HT1080 (cell line): ENCODE results near the gene LDLRAD4. TPM values are rescaled to one million over a fixed set of nuclear protein-coding genes. Genes with fewer than 3 reads are reported as not detected.
A peak's percentile ranks its signal among the peaks of the same experiment; 100 is the strongest.
"Not testable (repeated sequence)": the region's sequence is repeated elsewhere in the genome, so short reads cannot be mapped to it uniquely, and the experiment has no call there.

Source experiments
- DNase-seq: peaks from one replicate; pipeline ENCODE4 v3.0.0-alpha.2; 2015; ENCODE audit warnings: low read depth
- total RNA-seq: library from RNA; depleted of rRNA; stranded (reverse); fragments of >200 nt; shearing (Covaris generic); gene quantifications from 2 replicates; pipeline ENCODE4 v1.2.3, GENCODE V29; 2014

Gene LDLRAD4
- total RNA-seq, 1 experiment from 2014 or later = not detected

DNA sequence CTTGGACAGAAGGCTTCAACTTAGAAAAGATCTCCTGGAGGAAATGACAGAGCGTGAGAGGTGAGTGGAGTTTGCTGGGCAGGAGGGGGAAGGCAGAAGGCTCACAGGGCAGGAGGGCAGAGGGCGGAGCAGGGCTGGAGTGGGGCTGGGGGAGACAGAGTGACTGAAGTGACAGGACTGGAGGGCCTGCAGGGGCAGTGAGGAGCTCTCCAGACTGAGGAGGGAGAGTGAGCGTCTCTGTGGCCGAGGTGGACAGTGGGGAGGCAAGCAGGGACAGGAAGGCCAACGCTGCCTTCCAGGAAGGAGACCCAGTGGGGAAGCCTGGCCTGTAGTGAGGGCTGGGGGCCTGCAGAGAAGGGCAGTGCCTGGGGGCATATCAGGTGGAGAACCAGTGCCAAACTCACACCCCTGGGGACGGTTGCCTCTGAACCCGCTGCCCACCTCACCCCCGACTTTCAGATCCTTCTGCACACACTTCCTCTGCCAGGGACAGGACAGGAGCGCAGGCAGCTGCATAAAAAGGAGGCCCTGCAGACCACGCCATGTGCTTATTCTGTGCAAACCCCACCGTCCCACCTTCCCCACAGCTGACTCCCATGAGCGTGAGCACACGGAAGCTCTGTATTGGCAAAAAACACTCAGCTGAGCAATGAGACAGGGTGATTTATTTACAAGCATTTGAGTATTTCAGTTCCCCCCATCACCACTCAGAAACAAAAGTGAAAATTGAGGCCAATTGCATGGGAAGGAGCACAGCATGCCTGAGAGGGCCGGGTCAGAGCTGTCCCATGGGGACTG, 263.5 kb downstream of the LDLRAD4 start:
- DNase-seq = no peak

DNA sequence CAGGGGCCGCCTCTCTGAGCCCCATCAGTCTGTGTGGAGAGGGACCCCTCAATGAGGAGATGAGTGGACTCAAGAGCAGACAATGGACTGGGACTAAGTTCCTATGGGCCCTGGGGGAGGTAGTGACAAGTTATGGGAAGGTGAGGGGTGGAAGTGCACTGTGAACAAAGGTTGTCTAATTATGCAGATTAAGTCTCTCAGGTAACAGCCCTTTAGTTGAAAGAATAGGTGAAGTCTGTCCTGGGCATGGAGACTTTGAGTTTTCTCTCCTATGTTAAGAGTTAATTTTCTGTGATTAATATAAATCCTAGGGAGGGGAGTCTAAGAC, 264.0 kb downstream of the LDLRAD4 start:
- DNase-seq = no peak

DNA sequence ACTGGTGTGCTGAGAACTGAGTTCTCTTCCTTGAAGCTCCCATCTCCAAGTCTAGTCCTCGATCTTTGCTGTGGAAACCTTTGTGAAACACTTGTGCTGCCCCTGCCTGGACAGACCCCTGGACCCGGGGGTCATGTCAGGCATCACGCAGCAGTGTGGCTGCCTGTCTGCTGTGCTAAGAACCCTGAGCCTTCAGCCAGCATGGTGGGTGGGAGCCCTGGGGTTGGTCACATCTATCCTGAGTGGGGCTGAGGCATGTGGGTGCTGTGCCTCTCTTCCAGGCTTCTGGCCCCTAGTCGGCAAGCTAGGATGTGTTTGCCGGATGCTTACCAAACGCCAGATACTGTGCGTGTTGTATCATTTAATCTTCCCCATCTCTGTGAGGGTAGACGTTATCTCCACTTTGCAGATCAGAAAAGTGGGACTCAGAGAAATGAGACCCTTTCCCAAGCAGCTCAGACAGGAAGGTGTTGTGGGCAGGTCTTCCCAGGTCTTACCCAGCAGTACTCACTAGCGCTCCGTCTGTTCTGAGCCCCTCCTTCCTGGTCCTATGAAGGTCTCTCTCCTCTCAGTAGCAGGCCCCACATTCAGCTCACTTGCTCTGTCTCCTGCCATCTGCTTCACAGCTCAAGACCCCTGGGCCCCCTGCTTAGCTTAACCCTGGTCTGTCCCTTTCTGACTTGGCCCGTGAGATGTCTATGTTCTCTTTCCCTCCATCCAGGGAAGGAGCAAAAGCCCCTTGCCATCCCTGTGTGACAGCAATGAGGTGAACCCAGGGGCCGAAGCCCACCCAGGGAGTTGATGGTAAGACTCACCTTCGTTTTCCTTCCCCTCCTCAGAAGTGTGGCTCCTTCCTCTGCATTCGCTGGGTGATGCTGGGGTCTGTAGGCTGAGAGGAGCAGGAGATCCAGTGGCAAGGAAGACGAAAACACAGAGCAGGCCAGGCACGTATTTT, 265.0 kb downstream of the LDLRAD4 start:
- DNase-seq = no peak

DNA sequence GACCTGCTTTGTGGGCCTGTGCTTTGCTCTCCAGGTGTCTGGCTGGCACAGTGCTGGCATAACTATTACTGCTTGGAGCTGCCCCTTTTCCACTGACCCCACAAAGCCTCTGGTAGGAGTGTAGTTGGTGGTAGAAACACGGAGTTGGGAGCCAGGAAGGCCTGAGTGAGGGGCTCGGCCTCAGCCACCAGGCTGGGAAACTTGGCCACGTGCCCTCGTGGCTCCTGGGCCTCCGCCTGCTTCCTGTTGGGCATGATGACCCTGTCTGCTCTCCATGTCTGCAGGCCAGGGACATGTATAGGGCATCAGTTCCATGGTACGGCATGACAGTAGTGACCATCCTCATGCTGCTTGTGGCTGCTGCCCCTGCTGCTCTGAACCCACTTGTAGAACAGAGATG, 266.6 kb downstream of the LDLRAD4 start:
- no peak for DNase-seq

DNA sequence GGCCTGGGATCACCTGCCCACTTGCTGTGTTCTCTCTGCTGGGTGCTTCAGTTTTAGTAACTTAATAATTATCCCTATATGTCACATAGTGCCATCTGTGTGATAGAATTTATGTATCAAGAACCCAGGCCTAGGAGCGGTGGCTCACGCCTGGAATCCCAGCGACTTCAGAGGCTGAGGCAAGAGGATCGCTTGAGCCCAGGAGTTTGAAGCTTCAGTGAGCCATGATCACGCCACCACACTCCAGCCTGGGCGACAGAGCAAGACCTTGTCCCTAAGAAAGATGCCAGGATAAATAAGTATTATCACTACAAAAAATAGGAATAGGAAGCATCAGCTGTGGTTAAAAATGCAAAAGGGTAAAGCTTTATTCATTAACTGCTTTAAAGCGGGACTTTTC, 267.0 kb downstream of the LDLRAD4 start:
- no peak for DNase-seq

DNA sequence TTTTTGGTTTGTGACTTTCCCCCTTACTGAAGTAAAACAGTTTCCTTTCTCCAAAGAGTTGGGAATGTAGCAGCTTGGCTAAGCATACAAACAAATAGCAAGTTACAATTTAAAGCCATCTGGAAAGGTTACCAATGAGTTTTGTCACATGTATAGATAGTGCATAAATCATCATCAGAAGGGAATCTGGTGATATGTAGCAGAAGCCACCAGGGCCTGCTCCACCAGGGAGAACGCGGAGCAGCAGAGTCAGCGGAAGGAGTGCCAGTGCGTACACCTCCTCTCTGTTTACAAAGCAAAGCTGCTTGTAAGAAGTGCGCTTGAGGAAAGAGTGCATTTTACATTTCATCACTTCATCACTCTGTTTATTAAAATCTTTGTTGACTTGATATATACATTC, 267.7 kb downstream of the LDLRAD4 start:
- DNase-seq = no peak

DNA sequence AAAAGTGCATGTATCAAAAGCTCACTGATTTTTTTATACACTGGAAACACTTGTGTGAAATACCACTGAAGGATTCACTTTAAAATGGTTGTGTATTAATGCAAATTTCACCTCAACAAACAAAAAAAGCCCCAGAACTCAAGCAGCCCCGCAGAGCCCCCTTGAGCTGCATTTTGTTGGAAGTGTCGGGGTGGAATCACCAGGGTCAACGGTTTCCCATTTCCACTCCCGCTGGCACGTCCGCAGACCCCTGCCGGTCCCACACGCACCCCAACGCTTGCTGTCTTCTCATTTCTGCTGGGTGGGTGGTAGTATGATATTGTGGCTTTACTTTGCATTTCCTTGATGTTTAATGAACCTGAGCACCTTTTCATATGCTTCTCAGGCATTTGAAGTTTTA, 268.1 kb downstream of the LDLRAD4 start:
- no peak for DNase-seq

DNA sequence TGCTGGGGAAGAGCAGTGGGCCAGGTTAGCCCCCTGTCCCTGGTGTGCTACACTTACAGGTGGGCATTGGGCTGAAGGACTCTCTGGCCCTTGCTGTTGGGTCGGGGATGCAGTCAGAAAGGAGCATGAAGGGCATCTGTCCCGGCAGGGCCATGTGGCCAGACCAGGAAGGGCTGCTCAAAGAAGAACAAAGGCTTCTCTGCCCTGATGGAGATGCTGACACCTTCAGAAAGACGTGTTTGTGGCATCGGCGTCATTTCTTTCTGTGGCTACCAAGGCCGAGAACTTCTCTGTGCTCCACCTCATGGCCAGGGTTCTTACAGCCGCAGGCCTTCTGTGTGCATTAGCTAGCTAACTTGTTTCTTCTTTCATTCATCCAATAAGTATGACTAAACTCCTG, 268.7 kb downstream of the LDLRAD4 start:
- DNase-seq = no peak

DNA sequence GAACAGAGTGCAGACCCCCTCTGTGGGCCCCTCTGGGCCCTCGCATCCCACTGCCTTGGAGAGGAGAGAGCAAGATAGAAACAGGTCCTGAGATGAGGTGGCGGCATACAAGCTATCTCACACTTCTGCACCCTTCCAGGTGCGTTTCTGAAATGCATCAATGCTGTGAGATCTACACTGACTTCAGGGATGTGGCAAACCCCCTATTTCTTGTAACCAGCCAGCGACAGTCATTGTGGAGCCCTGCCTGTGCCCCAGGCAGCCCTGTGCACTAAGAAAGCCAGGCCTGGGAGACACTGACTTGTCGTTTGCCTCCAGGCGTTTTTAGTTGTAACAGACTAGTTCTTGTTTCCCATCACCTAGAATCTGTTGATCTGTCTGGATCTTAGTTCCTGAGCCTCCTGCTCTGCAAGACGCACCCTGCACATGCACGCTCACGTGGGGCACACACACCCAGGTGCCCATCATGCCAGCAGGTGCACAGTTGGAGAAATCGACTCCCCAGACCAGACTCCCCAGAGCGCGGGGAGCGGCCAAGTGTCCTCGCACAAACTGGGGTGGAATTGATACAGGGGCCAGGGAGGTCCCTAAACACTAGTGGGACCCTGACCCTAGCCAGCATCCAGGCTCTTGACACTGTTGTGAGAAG, 269.8 kb downstream of the LDLRAD4 start:
- DNase-seq = no peak

DNA sequence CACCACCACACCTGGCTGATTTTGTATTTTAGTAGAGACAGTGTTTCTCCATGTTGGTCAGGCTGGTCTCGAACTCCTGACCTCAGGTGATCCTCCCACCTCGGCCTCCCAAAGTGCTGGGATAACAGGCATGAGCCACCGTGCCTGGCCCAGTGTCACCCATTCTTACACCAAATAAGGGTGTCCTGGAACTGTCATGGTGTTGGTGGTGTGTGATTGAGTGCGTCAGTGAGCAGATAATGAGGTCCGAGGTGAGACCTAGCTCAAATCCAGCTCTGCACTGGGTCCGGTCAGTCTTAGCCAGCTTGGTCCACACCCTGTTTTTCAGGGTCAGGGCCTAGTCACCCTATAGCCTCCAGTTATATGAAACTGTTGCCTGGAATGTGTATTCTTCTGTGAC, 270.7 kb downstream of the LDLRAD4 start:
- DNase-seq = not testable (repeated sequence)

DNA sequence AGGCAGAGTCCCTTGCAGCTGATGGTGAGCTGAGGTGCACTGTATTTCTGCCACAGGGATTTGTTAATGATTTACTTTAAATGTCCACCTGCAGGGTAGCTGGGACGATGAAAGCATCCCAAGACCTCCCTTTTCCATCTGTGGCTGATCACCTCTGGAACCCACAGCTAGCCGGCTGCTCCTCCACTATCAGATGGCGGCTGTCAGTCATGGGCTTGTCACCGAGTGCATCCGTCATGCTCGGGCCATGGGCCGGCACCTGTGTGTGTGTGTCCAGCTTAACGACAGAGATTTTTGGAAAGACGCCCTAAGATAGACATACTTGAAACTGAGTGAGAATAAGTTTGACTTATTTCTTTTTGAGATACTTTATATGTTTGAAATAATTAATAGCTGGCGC, 272.6 kb downstream of the LDLRAD4 start:
- no peak for DNase-seq

DNA sequence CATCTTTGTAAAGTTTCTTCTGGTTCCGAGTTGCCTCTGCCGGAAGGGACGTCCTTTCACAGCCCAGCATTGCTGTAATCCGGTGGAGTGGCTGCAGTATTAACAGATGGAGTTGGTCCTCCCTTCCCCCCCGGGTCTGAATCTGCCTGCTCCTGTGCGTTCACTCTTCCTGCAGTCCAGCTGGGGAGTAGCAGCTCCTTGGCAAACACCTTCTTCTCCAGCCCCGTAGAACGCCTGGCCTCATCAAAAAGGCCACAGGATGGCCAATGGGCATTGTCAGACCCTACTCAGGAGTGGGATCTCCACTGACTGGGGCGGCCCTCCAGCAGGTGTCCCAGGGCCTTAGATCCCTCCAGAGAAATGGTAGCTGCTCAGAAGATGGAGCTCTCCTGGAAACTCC, 273.8 kb downstream of the LDLRAD4 start:
- DNase-seq = no peak

DNA sequence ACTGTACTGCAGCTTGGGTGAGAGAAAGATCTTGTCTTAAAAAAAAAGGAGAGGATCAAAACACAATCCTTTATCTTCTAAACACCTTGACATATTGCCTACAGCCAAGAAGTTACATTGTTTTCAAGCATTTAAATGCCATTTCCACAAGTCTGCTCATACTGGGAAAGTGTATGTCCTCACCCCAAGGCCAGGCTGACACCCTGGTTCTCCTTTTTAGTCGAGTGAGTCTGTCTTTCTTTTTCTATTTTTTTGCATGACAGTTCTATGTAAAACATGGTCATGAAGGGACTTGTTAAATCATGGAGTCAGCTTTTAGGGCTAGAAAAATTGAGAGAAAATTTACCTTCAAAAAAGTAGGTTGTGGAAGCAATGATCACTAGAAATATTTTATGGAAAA, 274.5 kb downstream of the LDLRAD4 start:
- no peak for DNase-seq

DNA sequence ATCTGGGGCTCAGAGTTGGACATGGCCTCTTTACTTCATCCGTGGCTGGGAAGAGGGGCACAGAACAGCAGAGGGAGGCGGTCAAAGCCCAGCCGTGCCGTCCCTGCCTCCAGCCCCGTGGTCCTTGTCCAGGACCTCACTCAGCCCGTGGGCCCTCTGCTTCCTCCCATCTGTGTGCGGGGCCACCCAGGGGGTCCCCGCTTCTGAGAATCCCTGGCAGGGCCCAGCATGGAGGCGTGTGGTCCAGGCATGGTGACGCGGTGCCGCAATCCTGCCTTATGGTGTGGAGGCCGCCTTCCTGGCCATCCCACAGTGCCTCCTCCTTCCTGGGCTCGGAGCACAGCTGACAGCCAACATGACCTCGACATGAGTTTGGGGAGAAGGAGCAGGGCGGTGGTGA, 275.2 kb downstream of the LDLRAD4 start:
- no peak for DNase-seq

DNA sequence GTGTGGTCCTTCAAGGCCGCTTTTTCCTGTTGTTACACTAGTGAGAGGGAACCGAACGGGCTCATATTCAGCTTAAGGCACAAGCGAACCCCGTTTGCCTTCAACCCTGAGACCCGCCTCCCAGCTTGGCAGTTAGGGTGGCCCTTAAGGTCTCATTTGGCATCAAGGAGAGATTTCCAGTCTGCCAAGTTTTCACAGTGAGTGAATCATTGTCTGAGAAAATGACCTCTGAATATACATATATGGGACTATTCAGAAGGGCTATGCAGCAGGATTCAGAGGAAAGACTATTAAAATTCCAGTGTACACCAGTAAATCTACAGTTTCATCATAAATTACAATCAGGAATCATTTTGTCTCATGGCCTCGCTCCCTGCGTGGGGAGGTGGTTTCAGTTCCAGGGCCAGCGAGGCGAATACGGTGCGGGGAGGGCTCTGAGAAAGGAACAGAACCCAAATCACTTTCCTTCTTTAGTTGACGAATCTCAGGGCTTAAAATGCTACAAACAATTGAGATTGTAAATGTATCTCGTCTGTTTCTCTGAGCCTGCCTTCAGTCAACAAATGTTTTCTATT, 276.4 kb downstream of the LDLRAD4 start:
- no peak for DNase-seq

DNA sequence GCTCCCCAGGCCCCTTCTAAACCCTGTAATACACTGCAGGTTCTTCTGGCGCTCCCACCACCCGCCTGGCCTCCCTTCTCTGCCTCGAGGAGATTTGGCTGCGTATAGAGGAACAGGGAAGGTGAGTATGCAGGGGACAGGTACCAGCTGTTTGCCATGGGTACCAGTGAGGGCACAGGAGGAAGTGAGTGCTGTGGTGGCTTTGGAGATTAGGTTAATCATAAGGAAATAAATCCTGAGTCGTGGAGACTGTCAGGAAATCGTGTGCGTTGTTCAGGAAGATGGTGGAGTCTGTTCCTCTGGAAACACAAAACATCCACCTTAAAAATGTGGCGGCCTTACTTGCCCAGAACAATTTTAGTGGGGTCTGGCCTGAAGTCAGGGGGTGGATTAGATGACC, 277.4 kb downstream of the LDLRAD4 start:
- no peak for DNase-seq

DNA sequence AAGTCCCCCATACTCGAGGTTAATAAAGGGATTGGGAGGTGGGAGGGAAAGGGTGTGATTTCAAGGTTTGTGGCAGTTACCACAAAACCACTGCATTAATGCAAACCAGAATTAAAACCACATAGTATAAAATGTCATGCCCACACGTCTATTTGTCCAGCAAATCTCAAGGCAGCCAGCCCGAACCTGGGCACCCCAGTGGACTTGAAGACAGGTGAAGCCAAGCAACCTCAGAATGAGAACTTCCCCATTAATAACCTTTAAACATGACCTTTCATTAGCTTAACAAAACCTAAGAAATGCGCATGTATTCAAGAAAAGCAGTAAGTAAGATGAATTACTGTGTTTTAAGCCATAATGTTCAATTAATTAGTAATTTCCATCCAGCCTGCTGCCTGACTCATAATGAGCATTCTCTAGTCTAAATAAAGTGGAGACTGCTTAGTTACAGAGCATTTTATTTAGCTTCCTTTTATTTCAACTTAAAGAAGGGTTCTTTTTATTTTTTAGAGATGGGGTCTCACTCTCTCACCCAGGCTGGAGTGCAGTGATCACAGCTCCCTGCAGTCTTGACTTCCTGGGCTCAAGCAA, 278.2 kb downstream of the LDLRAD4 start:
- DNase-seq = no peak

DNA sequence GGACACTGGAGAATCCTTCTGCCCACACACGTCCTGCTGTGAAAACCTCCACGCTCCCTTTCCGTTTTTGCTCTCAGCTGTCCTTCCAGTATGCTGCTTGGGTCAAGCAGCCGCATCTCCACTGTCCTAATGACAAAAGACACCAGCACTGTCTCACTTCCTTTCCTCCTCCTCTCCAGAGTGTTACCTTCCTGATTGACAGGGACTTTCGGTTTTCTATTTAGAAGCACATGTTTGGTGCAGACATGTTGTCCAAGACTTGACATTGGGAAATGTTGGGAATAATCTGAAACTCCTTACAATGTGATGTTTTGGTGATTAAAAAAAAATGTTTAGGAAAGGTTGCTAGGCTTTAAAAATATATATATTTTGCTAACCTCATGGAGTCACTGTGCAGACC, 281.2 kb downstream of the LDLRAD4 start:
- no peak for DNase-seq

DNA sequence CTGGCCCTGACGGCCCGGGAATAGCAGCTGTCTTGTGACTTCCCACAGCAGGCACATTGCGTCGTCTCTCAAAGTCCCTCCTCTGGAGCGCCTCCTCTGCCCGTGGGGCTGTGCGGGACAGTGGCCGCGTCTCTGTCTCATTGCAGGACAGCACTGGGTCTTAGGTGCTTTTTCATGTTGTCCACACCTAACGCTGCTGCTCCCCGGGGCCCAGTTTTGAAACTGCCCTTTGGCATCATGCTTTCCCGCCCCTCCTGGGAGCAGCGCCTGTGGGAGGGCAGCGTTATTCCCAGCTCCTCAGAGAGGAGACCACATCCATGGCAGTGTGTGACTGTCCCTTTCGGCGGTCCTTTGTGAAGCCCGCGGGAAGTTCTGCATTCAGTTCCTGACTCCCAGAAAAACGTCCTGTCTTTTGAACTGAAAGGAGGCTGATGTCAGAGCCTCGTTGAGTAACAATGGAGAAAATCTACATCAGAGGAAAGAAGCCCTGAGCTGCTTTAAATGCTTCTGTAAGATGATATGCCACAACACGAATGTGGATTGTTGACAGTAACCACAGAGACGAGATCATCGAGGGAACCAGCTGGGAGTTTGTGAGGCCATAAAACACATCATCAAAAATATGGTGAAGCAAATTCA, 281.8 kb downstream of the LDLRAD4 start:
- DNase-seq = peak; percentile 29

DNA sequence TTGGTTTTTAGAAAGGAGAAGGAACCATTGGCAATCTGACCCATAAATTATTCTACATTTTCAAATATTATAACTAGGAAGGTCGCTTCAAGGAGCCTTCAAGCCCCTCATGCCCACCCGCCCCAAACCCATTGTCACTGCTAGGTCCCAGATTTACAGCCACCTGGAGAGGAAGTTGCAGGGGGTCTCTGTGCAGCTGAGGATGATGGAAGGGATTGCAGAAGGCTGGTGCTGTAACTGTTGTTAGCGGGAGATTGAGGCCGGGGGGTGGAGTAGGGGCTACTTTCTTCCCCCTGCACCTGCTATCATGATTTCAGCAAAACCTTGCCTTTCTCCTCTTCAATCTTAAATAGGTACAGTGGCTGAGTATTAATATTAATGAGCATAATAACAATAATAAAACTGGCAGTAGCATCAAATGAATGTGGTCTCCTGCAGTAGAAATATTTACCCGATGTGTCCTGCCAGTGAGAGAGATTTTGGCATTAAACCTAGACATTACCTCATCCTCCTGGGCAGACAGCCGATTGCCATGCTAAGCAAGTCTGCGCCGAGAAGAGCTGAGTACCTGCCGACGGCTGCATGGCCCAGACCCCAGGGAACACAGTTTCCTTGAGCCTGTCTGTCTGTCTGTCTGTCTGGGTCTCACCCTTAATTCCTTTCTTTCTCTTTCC, 282.4 kb downstream of the LDLRAD4 start:
- DNase-seq = peak; percentile 34
